H9 (cell line): ENCODE data around the gene AMIGO3. TPM values are rescaled to one million over a fixed set of nuclear protein-coding genes. Genes with fewer than 3 reads are reported as not detected.

Source experiments
- DNase-seq: peaks from one replicate; pipeline ENCODE4 v3.0.0-alpha.2; 2017
- H2AFZ ChIP-seq: one replicate; pipeline ENCODE4 v1.6.1; 2013; ENCODE audit warnings: mild to moderate bottlenecking, low read length, control low read depth, moderate library complexity
- H2AK5ac ChIP-seq: 2 replicates; pipeline ENCODE4 v1.6.1; 2013; ENCODE audit warnings: low read length, control low read depth, mixed read lengths; ENCODE audit not compliant: insufficient read length
- H2BK120ac ChIP-seq: one replicate; pipeline ENCODE4 v1.6.1; 2013; ENCODE audit warnings: low read depth, mild to moderate bottlenecking, low read length, control low read depth, inconsistent platforms; ENCODE audit not compliant: poor library complexity, severe bottlenecking
- H2BK12ac ChIP-seq: 2 replicates; pipeline ENCODE4 v1.6.1; 2013; ENCODE audit warnings: low read length, control low read depth, mixed read lengths, low read depth; ENCODE audit not compliant: insufficient read length
- H2BK15ac ChIP-seq: 2 replicates; pipeline ENCODE4 v1.6.1; 2013; ENCODE audit warnings: low read depth, low read length, control low read depth
- H2BK20ac ChIP-seq: one replicate; pipeline ENCODE4 v1.6.1; 2013; ENCODE audit warnings: low read depth, mild to moderate bottlenecking, low read length, control low read depth, inconsistent platforms; ENCODE audit not compliant: poor library complexity, severe bottlenecking
- H2BK5ac ChIP-seq: 2 replicates; pipeline ENCODE4 v1.6.1; 2013; ENCODE audit warnings: low read length, control low read depth, mixed read lengths; ENCODE audit not compliant: insufficient read length
- H3K14ac ChIP-seq: 2 replicates; pipeline ENCODE4 v1.6.1; 2013; ENCODE audit warnings: low read length, control low read depth; ENCODE audit not compliant: insufficient read depth
- H3K18ac ChIP-seq: 2 replicates; pipeline ENCODE4 v1.6.1; 2013; ENCODE audit warnings: low read depth, mild to moderate bottlenecking, mixed read lengths, low read length, control low read depth; ENCODE audit not compliant: insufficient read length
- H3K23ac ChIP-seq: 2 replicates; pipeline ENCODE4 v1.6.1; 2013; ENCODE audit warnings: low read length, control low read depth, mixed read lengths, low read depth; ENCODE audit not compliant: insufficient read length
- H3K23me2 ChIP-seq: 2 replicates; pipeline ENCODE4 v1.6.1; 2013; ENCODE audit warnings: low read depth, mild to moderate bottlenecking, mixed read lengths, low read length, control low read depth; ENCODE audit not compliant: insufficient read length, poor library complexity, severe bottlenecking
- H3K27ac ChIP-seq: 2 replicates; pipeline ENCODE4 v1.5.1; 2013; ENCODE audit warnings: low read length, control low read depth, mixed read lengths, low read depth; ENCODE audit not compliant: insufficient read length
- H3K27me3 ChIP-seq: 2 replicates; pipeline ENCODE4 v1.6.1; 2013; ENCODE audit warnings: low read length, control low read depth, inconsistent platforms; ENCODE audit not compliant: insufficient read depth
- H3K4ac ChIP-seq: 2 replicates; pipeline ENCODE4 v1.6.1; 2013; ENCODE audit warnings: low read depth, mild to moderate bottlenecking, control low read depth, inconsistent platforms, low read length, moderate library complexity
- H3K4me1 ChIP-seq: 2 replicates; pipeline ENCODE4 v1.6.1; 2013; ENCODE audit warnings: low read length, control low read depth, inconsistent platforms; ENCODE audit not compliant: insufficient read depth
- H3K4me2 ChIP-seq: 2 replicates; pipeline ENCODE4 v1.6.1; 2013; ENCODE audit warnings: low read length, control low read depth, mixed read lengths; ENCODE audit not compliant: insufficient read length, insufficient read depth
- H3K56ac ChIP-seq: 2 replicates; pipeline ENCODE4 v1.6.1; 2013; ENCODE audit warnings: low read depth, mild to moderate bottlenecking, mixed read lengths, low read length, control low read depth; ENCODE audit not compliant: insufficient read length
- H3K79me1 ChIP-seq: 2 replicates; pipeline ENCODE4 v1.6.1; 2013; ENCODE audit warnings: low read depth, mild to moderate bottlenecking, moderate library complexity, low read length, control low read depth, inconsistent platforms; ENCODE audit not compliant: insufficient read depth, poor library complexity, severe bottlenecking
- H3K79me2 ChIP-seq: 2 replicates; pipeline ENCODE4 v1.6.1; 2013; ENCODE audit warnings: low read length, control low read depth, inconsistent platforms; ENCODE audit not compliant: insufficient read depth
- H3K9ac ChIP-seq: 2 replicates; pipeline ENCODE4 v1.6.1; 2013; ENCODE audit warnings: low read length, control low read depth, mixed read lengths; ENCODE audit not compliant: insufficient read length; ENCODE audit errors: extremely low read depth
- H3K9me3 ChIP-seq: one replicate; pipeline ENCODE4 v1.6.1; 2013; ENCODE audit warnings: low read depth, low read length, inconsistent platforms; ENCODE audit not compliant: control insufficient read depth
- H3T11ph ChIP-seq: one replicate; pipeline ENCODE4 v1.6.1; 2013; ENCODE audit warnings: mild to moderate bottlenecking, low read length, control low read depth, inconsistent platforms
- H4K20me1 ChIP-seq: one replicate; pipeline ENCODE4 v1.6.1; 2013; ENCODE audit not compliant: control insufficient read depth, insufficient read length, insufficient read depth
- H4K5ac ChIP-seq: 2 replicates; pipeline ENCODE4 v1.6.1; 2013; ENCODE audit warnings: low read depth, mild to moderate bottlenecking, mixed read lengths, low read length, control low read depth; ENCODE audit not compliant: insufficient read length
- H4K8ac ChIP-seq: replicated peaks from 2 replicates; pipeline ENCODE4 v1.6.1; 2013; ENCODE audit warnings: low read length, control low read depth, mixed read lengths, low read depth; ENCODE audit not compliant: insufficient read length
- H4K91ac ChIP-seq: 2 replicates; pipeline ENCODE4 v1.6.1; 2013; ENCODE audit warnings: low read depth, mild to moderate bottlenecking, moderate library complexity, mixed read lengths, low read length, control low read depth; ENCODE audit not compliant: insufficient read length
- H3K27ac Mint-ChIP-seq, 3 experiments: 2 replicates in 2 of 3; 3 replicates in 1 of 3; pipeline ENCODE4 v1.8.0; 2020 to 2021; ENCODE audit warnings: mixed read lengths in 3 of 3, mild to moderate bottlenecking in 1 of 3, moderate library complexity in 1 of 3
- H3K27me3 Mint-ChIP-seq: 2 replicates; pipeline ENCODE4 v1.8.0; 2021; ENCODE audit warnings: low read depth, mild to moderate bottlenecking, moderate library complexity, mixed read lengths
- H3K36me3 Mint-ChIP-seq, 3 experiments: 2 replicates in 2 of 3; 3 replicates in 1 of 3; pipeline ENCODE4 v1.8.0; 2020 to 2021; ENCODE audit warnings: low read depth in 3 of 3, mixed read lengths in 3 of 3; ENCODE audit not compliant: insufficient read depth in 1 of 3
- H3K4me1 Mint-ChIP-seq, 2 experiments: 2 replicates each; pipeline ENCODE4 v1.8.0; 2020; ENCODE audit warnings: mixed read lengths in 2 of 2
- H3K4me3 Mint-ChIP-seq, 2 experiments: 2 replicates in 1 of 2; 3 replicates in 1 of 2; pipeline ENCODE4 v1.8.0; 2020 to 2021; ENCODE audit warnings: mild to moderate bottlenecking in 2 of 2, mixed read lengths in 2 of 2, moderate library complexity in 1 of 2
- H3K9me3 Mint-ChIP-seq, 2 experiments: 2 replicates in 1 of 2; 3 replicates in 1 of 2; pipeline ENCODE4 v1.8.0; 2020; ENCODE audit warnings: mild to moderate bottlenecking in 2 of 2, mixed read lengths in 2 of 2, moderate library complexity in 1 of 2
- WGBS: extraction: QIAGEN DNeasy Blood & Tissue Kit; methylation state at CpG from one replicate; pipeline ENCODE4 v1.1.7; 2013; ENCODE audit warnings: missing lambda C conversion rate, low lambda C conversion rate, mixed read lengths; ENCODE audit not compliant: insufficient read length; ENCODE audit errors: extremely low coverage; 5-methylcytosine and 5-hydroxymethylcytosine counted together
- total RNA-seq: library from RNA; stranded (reverse); gene quantifications from 2 replicates; pipeline ENCODE4 v1.2.1, GENCODE V29; 2021
- TF ChIP-seq, protein P1 (sequence below): fragments of 200-600 bp; sonication (generic); conservative IDR thresholded peaks from 3 replicates; pipeline ENCODE4 v1.8.0; 2021; ENCODE audit warnings: antibody characterized with exemption, mild to moderate bottlenecking

AMIGO3 gene
- total RNA-seq, 1 experiment from 2014 or later, result 3.8 TPM

- Histone ChIP-seq H3T11ph (no peak within 1 kb of the TSS), H3K18ac (peak within 1 kb of the TSS; percentile 88), H3K4ac (no peak within 1 kb of the TSS; the same call in 1 of the 2 replicates), H4K8ac (no peak within 1 kb of the TSS), H2BK120ac (no peak within 1 kb of the TSS), H3K4me1 (no peaks in the 10 kb centered on the region; the same call in 1 of the 2 replicates), H2AK5ac (no peak within 1 kb of the TSS), H2BK12ac (no peak within 1 kb of the TSS), H3K79me1 (peaks cover 4% of the 10 kb centered on the region), H3K56ac (no peak within 1 kb of the TSS), H2BK20ac (no peak within 1 kb of the TSS), H2AFZ (no peak within 1 kb of the TSS), H3K9ac (peak within 1 kb of the TSS; percentile 52), H2BK15ac (no peak within 1 kb of the TSS), H3K27ac (no peak within 1 kb of the TSS), H3K14ac (peak within 1 kb of the TSS; percentile 83), H3K4me2 (peak within 1 kb of the TSS; percentile 93), H4K20me1 (no peaks in the 10 kb centered on the region), H3K23me2 (peaks cover 8% of the 10 kb centered on the region), H2BK5ac (no peak within 1 kb of the TSS), H3K27me3 (no peaks in the 10 kb centered on the region), H4K5ac (no peak within 1 kb of the TSS), H4K91ac (no peak within 1 kb of the TSS), H3K79me2 (no peaks in the 10 kb centered on the region; the same call in 1 of the 2 replicates), H3K9me3 (no peaks in the 10 kb centered on the region), H3K23ac (no peak within 1 kb of the TSS)
- WGBS, result no CpG with 5 or more reads among the region's 71 CpGs
- DNase-seq, result peak; percentile 98
- no peaks in the 10 kb centered on the region for H3K9me3 Mint-ChIP-seq
- no peaks in the 10 kb centered on the region; the same call in 1 of the 2 replicates for H3K27me3 Mint-ChIP-seq
- peaks cover 23 to 30% (median 30%) of the 10 kb centered on the region in 3 experiments; a peak in 6 of 7 replicates for H3K36me3 Mint-ChIP-seq
- TF ChIP-seq, protein P1, sequence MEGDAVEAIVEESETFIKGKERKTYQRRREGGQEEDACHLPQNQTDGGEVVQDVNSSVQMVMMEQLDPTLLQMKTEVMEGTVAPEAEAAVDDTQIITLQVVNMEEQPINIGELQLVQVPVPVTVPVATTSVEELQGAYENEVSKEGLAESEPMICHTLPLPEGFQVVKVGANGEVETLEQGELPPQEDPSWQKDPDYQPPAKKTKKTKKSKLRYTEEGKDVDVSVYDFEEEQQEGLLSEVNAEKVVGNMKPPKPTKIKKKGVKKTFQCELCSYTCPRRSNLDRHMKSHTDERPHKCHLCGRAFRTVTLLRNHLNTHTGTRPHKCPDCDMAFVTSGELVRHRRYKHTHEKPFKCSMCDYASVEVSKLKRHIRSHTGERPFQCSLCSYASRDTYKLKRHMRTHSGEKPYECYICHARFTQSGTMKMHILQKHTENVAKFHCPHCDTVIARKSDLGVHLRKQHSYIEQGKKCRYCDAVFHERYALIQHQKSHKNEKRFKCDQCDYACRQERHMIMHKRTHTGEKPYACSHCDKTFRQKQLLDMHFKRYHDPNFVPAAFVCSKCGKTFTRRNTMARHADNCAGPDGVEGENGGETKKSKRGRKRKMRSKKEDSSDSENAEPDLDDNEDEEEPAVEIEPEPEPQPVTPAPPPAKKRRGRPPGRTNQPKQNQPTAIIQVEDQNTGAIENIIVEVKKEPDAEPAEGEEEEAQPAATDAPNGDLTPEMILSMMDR, result no peak
- peak within 1 kb of the TSS; percentile 93 to 99 (median 98) for H3K27ac Mint-ChIP-seq
- peaks cover 12 to 17% of the 10 kb centered on the region in 2 experiments for H3K4me1 Mint-ChIP-seq
- H3K4me3 Mint-ChIP-seq, result peak within 1 kb of the TSS; percentile 94 to 95
Measured at GRCh38 chr3:49673715-49674496, 45.6 kb downstream of the AMIGO3 start, which contains the start of gene APEH. Gene APEH, plus strand, starts transcription at chr3:49674351. Its CDS starts 51 bp downstream, at chr3:49674402.
